ENCODE results near the gene HIVEP3. TPM values are rescaled to one million over a fixed set of nuclear protein-coding genes. Genes with fewer than 3 reads are reported as not detected.

The HIVEP3 gene
- total RNA-seq, 2 experiments from 2014 or later: 26.3 to 27.2 TPM

- POLR2A ChIA-PET: no interaction called here
These were observed 17.9 kb downstream of the HIVEP3 start for GRCh38 chr1:41900603-41901444.

GRCh38 chr1:41898191-41898713, 20.5 kb downstream of the HIVEP3 start:
- ChIA-PET CTCF (no interaction called here), POLR2A (interaction anchor here (0.6 kb wide), 1 partner anchor 22 kb away, joined by 3 read pairs; no protein-coding TSS in a partner anchor)

More at GRCh38 chr1:41900603-41901444, 17.9 kb downstream of the HIVEP3 start:
- CTCF ChIA-PET: interaction anchor here (0.5 to 1.3 kb wide), 2 partner anchors 9 to 247 kb away, joined by 3 to 5 read pairs; no protein-coding TSS in a partner anchor

- ChIA-PET POLR2A (no interaction called here), CTCF (no interaction called here)
These were observed 23.2 kb downstream of the HIVEP3 start for GRCh38 chr1:41895552-41895951.

- CTCF ChIA-PET: no interaction called here
- POLR2A ChIA-PET: no interaction called here
These were observed 23.8 kb downstream of the HIVEP3 start for GRCh38 chr1:41894808-41895483.

GRCh38 chr1:41894101-41894807, 24.5 kb downstream of the HIVEP3 start:
- ChIA-PET POLR2A (no interaction called here), CTCF (no interaction called here)

- CTCF ChIA-PET: interaction anchor here (0.7 to 1.4 kb wide), 7 partner anchors 8 to 318 kb away, joined by 3 to 6 read pairs (median 4); no protein-coding TSS in a partner anchor
- POLR2A ChIA-PET: interaction anchor here (0.6 to 2.5 kb wide), 3 partner anchors 25 to 230 kb away, joined by 3 to 12 read pairs (median 7); no protein-coding TSS in a partner anchor
These were observed 26.4 kb downstream of the HIVEP3 start for GRCh38 chr1:41892301-41892781.

GRCh38 chr1:41891199-41891896, 27.4 kb downstream of the HIVEP3 start:
- ChIA-PET CTCF (interaction anchor here (1.1 to 1.4 kb wide), 7 partner anchors 9 to 317 kb away, joined by 3 to 5 read pairs (median 4); no protein-coding TSS in a partner anchor), POLR2A (interaction anchor here (1.0 to 2.5 kb wide), 2 partner anchors 29 to 229 kb away, joined by 3 to 12 read pairs; no protein-coding TSS in a partner anchor)

GRCh38 chr1:41890825-41891198, 27.9 kb downstream of the HIVEP3 start:
- ChIA-PET CTCF (interaction anchor here (0.9 to 1.2 kb wide), 3 partner anchors 12 to 283 kb away, joined by 3 to 4 read pairs (median 3); no protein-coding TSS in a partner anchor), POLR2A (no interaction called here)

GRCh38 chr1:41889506-41890414, 29.0 kb downstream of the HIVEP3 start:
- POLR2A ChIA-PET: no interaction called here
- CTCF ChIA-PET: interaction anchor here (0.9 kb wide), 1 partner anchor 78 kb away, joined by 4 read pairs; no protein-coding TSS in a partner anchor

GRCh38 chr1:41888756-41889155, 30.0 kb downstream of the HIVEP3 start:
- CTCF ChIA-PET: interaction anchor here (1.5 kb wide), 1 partner anchor 315 kb away, joined by 5 read pairs; no protein-coding TSS in a partner anchor
- POLR2A ChIA-PET: no interaction called here

GRCh38 chr1:41887365-41887764, 31.4 kb downstream of the HIVEP3 start:
- POLR2A ChIA-PET: no interaction called here
- CTCF ChIA-PET: no interaction called here

- ChIA-PET CTCF (no interaction called here), POLR2A (no interaction called here)
These were observed 34.2 kb downstream of the HIVEP3 start for GRCh38 chr1:41884256-41885230.

GRCh38 chr1:41883507-41883906, 35.2 kb downstream of the HIVEP3 start:
- CTCF ChIA-PET: no interaction called here

GRCh38 chr1:41882486-41882885, 36.2 kb downstream of the HIVEP3 start:
- CTCF ChIA-PET: no interaction called here

More at GRCh38 chr1:41883507-41883906, 35.2 kb downstream of the HIVEP3 start:
- POLR2A ChIA-PET: no interaction called here

GRCh38 chr1:41882068-41882477, 36.6 kb downstream of the HIVEP3 start:
- CTCF ChIA-PET: no interaction called here
- POLR2A ChIA-PET: no interaction called here

More at GRCh38 chr1:41882486-41882885, 36.2 kb downstream of the HIVEP3 start:
- POLR2A ChIA-PET: no interaction called here

GRCh38 chr1:41880950-41881885, 37.5 kb downstream of the HIVEP3 start:
- POLR2A ChIA-PET: no interaction called here

More at GRCh38 chr1:41880950-41881885, 37.5 kb downstream of the HIVEP3 start:
- CTCF ChIA-PET: no interaction called here

Data from activated CD8-positive, alpha-beta memory T cell treated with anti-CD3 and anti-CD28 coated beads for 36 hours (primary cell).